K562 (cell line): ENCODE results near the gene WNK1. TPM values are rescaled to one million over a fixed set of nuclear protein-coding genes. Genes with fewer than 3 reads are reported as not detected.

Experiments used
- EZH2 ChIP-seq: IDR thresholded peaks from 2 replicates; pipeline ENCODE4 v1.6.1; 2012; ENCODE audit warnings: low read depth, mild to moderate bottlenecking, inconsistent platforms, low read length, borderline replicate concordance
- MYNN ChIP-seq, 2 experiments: sonication (generic); formaldehyde crosslinking in 1 of 2; IDR thresholded peaks; 2 replicates each; pipeline versions ENCODE4 v1.5.0 to v1.6.1; 2016 to 2020; ENCODE audit warnings: antibody characterized with exemption in 1 of 2, missing genetic modification reagents in 1 of 2
- NFIX ChIP-seq: fragments of 250-450 bp; sonication (Bioruptor Pico); IDR thresholded peaks from 2 replicates; pipeline ENCODE4 v1.4.0; 2020; ENCODE audit warnings: low read depth, mild to moderate bottlenecking, moderate library complexity
- SLC30A9 ChIP-seq: fragments of 250-450 bp; sonication (Bioruptor Pico); IDR thresholded peaks from 2 replicates; pipeline ENCODE4 v1.8.0; 2022; ENCODE audit warnings: mild to moderate bottlenecking, moderate library complexity
- polyA plus RNA-seq, 8 experiments: library from polyadenylated mRNA; depleted of rRNA in 4 of 8; stranded (reverse) in 5 of 8; unstranded in 3 of 8; fragments of >200 nt; fragmentation: Nextera tagmentation in 2 of 8; fragmentation: Illumina TruSeq in 1 of 8; extraction: Ambion mirVana in 2 of 8; extraction: Trizol in 1 of 8; gene quantifications; 2 replicates each; pipeline versions ENCODE4 v1.2.1 to v1.2.3, GENCODE V29; 2011 to 2014; ENCODE audit warnings: inconsistent platforms in 1 of 8, missing spikeins in 1 of 8
- total RNA-seq, 7 experiments: library from RNA; depleted of rRNA in 6 of 7; stranded (reverse); fragments of >200 nt in 6 of 7; fragmentation: Illumina TruSeq in 2 of 7; extraction: Trizol in 2 of 7; gene quantifications; 2 replicates each; pipeline versions ENCODE4 v1.2.1 to v1.2.3, GENCODE V29; 2011 to 2021; ENCODE audit warnings: low replicate concordance in 1 of 7
- TF ChIP-seq, protein P1 (sequence below), 2 experiments: fragments of 150-350 bp in 1 of 2; IDR thresholded peaks; 2 replicates each; pipeline ENCODE4 v1.6.1; 2012 to 2016; ENCODE audit warnings: low read depth in 2 of 2, low read length in 2 of 2, mild to moderate bottlenecking in 1 of 2, moderate library complexity in 1 of 2
- TF ChIP-seq, protein P2 (sequence below), 2 experiments: fragments of 450-650 bp in 1 of 2; IDR thresholded peaks; 2 replicates each; pipeline ENCODE4 v1.6.1; 2011 to 2017; ENCODE audit warnings: low read depth in 2 of 2, antibody characterized with exemption in 1 of 2, borderline replicate concordance in 1 of 2, low read length in 1 of 2, mild to moderate bottlenecking in 1 of 2, mixed read lengths in 1 of 2; ENCODE audit not compliant: control insufficient read depth in 1 of 2

Gene WNK1
- total and polyA plus RNA-seq, 9 of the 15 experiments (the other 6 are each of a cell fraction or from before 2014, with no cell fraction given), result 4.3 to 73.9 (median 31.0) TPM

DNA sequence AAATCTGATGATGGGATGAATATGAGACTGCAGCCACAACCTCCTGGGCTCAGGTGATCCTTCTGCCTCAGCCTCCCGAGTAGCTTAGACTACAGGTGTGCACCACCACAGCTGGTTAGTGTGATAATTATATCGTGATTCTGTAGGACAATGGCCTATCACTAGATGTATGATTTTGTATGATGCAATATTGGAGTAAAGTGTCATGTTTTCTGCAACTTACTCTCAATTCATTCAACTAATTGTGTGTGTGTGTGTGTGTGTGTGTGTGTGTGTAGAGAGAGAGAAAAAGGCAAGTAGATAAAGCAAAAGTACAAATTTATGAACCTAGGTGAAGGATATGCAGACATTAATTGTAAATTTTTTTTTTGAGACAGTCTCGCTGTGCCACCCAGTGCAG, 186.4 kb downstream of the WNK1 start (continued):
- TF ChIP-seq SLC30A9 (CRISPR knock-in tag), result no peak
- no peak for TF ChIP-seq NFIX (CRISPR knock-in tag)
- TF ChIP-seq, protein P1, sequence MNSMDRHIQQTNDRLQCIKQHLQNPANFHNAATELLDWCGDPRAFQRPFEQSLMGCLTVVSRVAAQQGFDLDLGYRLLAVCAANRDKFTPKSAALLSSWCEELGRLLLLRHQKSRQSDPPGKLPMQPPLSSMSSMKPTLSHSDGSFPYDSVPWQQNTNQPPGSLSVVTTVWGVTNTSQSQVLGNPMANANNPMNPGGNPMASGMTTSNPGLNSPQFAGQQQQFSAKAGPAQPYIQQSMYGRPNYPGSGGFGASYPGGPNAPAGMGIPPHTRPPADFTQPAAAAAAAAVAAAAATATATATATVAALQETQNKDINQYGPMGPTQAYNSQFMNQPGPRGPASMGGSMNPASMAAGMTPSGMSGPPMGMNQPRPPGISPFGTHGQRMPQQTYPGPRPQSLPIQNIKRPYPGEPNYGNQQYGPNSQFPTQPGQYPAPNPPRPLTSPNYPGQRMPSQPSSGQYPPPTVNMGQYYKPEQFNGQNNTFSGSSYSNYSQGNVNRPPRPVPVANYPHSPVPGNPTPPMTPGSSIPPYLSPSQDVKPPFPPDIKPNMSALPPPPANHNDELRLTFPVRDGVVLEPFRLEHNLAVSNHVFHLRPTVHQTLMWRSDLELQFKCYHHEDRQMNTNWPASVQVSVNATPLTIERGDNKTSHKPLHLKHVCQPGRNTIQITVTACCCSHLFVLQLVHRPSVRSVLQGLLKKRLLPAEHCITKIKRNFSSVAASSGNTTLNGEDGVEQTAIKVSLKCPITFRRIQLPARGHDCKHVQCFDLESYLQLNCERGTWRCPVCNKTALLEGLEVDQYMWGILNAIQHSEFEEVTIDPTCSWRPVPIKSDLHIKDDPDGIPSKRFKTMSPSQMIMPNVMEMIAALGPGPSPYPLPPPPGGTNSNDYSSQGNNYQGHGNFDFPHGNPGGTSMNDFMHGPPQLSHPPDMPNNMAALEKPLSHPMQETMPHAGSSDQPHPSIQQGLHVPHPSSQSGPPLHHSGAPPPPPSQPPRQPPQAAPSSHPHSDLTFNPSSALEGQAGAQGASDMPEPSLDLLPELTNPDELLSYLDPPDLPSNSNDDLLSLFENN (IDR thresholded peaks at IDR 0.05; ENCODE audit: low read depth in 2 of 2, low read length in 2 of 2), result no peak
- TF ChIP-seq MYNN (IDR thresholded peaks at IDR 0.05), result no peak
- TF ChIP-seq MYNN (CRISPR knock-in tag; IDR thresholded peaks at IDR 0.05), result no peak
- no peak for TF ChIP-seq EZH2
- TF ChIP-seq, protein P2, sequence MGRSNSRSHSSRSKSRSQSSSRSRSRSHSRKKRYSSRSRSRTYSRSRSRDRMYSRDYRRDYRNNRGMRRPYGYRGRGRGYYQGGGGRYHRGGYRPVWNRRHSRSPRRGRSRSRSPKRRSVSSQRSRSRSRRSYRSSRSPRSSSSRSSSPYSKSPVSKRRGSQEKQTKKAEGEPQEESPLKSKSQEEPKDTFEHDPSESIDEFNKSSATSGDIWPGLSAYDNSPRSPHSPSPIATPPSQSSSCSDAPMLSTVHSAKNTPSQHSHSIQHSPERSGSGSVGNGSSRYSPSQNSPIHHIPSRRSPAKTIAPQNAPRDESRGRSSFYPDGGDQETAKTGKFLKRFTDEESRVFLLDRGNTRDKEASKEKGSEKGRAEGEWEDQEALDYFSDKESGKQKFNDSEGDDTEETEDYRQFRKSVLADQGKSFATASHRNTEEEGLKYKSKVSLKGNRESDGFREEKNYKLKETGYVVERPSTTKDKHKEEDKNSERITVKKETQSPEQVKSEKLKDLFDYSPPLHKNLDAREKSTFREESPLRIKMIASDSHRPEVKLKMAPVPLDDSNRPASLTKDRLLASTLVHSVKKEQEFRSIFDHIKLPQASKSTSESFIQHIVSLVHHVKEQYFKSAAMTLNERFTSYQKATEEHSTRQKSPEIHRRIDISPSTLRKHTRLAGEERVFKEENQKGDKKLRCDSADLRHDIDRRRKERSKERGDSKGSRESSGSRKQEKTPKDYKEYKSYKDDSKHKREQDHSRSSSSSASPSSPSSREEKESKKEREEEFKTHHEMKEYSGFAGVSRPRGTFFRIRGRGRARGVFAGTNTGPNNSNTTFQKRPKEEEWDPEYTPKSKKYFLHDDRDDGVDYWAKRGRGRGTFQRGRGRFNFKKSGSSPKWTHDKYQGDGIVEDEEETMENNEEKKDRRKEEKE (IDR thresholded peaks at IDR 0.05; ENCODE audit: borderline replicate concordance in 1 of 2, control insufficient read depth in 1 of 2, low read depth in 2 of 2, low read length in 1 of 2), result no peak
